ENCODE results near the gene FEM1C.

The FEM1C gene

DNA sequence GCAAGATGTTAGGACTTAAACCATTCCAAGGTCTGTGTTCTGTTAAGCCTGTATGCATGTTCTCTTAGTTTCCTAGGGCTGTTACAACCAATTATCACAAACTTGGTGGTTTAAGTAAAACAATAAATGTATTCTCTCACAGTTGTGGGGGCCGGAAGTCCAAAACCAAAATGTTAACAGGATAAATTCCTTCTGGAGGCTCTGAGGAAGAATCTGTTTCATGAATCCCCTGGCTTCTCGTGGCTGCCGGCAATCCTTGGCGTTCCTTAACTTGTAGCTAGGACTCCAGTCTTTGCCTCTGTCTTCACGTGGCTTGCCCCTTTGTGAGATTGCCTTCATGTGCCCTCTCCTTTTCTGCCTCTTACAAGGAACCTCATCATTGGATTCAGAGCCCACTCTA, 30.4 kb downstream of the FEM1C start:
- no peak for DNase-seq (ENCODE audit: low read depth in 1 of 2, low spot score in 1 of 2)
- Histone ChIP-seq H3K27me3 (ENCODE audit: insufficient read depth, poor library complexity, severe bottlenecking) (no peaks in the 10 kb centered on the region), H3K27ac (replicated peaks) (no peak overlapping the region), H3K4me3 (replicated peaks; ENCODE audit: insufficient read depth, low read length) (no peak overlapping the region)
- TF ChIP-seq POLR2AphosphoS5 (IDR thresholded peaks at IDR 0.05; ENCODE audit: low read depth) (no peak), SPI1 (IDR thresholded peaks at IDR 0.05; ENCODE audit: borderline replicate concordance, low read depth) (no peak), GABPA (IDR thresholded peaks at IDR 0.05; ENCODE audit: low read depth) (no peak)
- TF ChIP-seq, protein P1, sequence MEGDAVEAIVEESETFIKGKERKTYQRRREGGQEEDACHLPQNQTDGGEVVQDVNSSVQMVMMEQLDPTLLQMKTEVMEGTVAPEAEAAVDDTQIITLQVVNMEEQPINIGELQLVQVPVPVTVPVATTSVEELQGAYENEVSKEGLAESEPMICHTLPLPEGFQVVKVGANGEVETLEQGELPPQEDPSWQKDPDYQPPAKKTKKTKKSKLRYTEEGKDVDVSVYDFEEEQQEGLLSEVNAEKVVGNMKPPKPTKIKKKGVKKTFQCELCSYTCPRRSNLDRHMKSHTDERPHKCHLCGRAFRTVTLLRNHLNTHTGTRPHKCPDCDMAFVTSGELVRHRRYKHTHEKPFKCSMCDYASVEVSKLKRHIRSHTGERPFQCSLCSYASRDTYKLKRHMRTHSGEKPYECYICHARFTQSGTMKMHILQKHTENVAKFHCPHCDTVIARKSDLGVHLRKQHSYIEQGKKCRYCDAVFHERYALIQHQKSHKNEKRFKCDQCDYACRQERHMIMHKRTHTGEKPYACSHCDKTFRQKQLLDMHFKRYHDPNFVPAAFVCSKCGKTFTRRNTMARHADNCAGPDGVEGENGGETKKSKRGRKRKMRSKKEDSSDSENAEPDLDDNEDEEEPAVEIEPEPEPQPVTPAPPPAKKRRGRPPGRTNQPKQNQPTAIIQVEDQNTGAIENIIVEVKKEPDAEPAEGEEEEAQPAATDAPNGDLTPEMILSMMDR (IDR thresholded peaks at IDR 0.05; ENCODE audit: insufficient read depth, low read length): no peak
- TF ChIP-seq, protein P2, sequence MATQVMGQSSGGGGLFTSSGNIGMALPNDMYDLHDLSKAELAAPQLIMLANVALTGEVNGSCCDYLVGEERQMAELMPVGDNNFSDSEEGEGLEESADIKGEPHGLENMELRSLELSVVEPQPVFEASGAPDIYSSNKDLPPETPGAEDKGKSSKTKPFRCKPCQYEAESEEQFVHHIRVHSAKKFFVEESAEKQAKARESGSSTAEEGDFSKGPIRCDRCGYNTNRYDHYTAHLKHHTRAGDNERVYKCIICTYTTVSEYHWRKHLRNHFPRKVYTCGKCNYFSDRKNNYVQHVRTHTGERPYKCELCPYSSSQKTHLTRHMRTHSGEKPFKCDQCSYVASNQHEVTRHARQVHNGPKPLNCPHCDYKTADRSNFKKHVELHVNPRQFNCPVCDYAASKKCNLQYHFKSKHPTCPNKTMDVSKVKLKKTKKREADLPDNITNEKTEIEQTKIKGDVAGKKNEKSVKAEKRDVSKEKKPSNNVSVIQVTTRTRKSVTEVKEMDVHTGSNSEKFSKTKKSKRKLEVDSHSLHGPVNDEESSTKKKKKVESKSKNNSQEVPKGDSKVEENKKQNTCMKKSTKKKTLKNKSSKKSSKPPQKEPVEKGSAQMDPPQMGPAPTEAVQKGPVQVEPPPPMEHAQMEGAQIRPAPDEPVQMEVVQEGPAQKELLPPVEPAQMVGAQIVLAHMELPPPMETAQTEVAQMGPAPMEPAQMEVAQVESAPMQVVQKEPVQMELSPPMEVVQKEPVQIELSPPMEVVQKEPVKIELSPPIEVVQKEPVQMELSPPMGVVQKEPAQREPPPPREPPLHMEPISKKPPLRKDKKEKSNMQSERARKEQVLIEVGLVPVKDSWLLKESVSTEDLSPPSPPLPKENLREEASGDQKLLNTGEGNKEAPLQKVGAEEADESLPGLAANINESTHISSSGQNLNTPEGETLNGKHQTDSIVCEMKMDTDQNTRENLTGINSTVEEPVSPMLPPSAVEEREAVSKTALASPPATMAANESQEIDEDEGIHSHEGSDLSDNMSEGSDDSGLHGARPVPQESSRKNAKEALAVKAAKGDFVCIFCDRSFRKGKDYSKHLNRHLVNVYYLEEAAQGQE (IDR thresholded peaks at IDR 0.05; ENCODE audit: insufficient replicate concordance, low read depth): no peak

DNA sequence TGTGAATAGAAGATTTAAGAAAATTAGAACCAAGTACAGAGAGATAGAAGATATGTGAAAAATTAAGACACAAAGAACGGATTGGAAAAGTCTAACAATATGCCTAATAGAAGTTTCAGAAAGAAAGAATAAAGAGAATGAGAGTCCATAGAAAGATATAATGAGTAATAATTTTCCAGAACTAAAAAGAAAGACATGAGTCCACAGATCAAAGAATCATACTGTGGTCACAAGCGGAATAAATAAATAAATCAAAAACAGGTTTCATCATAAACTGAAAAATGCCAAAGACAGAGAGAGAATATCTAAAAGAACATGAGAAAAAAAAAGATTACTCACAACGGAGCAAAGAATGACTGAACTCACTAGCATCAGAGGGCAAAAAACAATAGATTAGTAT, 32.9 kb downstream of the FEM1C start:
- no peak overlapping the region for H3K27ac ChIP-seq (replicated peaks)
- no peak overlapping the region for H3K4me3 ChIP-seq (replicated peaks; ENCODE audit: insufficient read depth, low read length)
- no peaks in the 10 kb centered on the region for H3K27me3 ChIP-seq (ENCODE audit: insufficient read depth, poor library complexity, severe bottlenecking)
- no peak for DNase-seq (ENCODE audit: low read depth in 1 of 2, low spot score in 1 of 2)
- TF ChIP-seq POLR2AphosphoS5 (IDR thresholded peaks at IDR 0.05; ENCODE audit: low read depth) (no peak), GABPA (IDR thresholded peaks at IDR 0.05; ENCODE audit: low read depth) (no peak), SPI1 (IDR thresholded peaks at IDR 0.05; ENCODE audit: borderline replicate concordance, low read depth) (no peak)
- TF ChIP-seq, protein P1 (IDR thresholded peaks at IDR 0.05; ENCODE audit: insufficient read depth, low read length): no peak
- TF ChIP-seq, protein P2 (IDR thresholded peaks at IDR 0.05; ENCODE audit: insufficient replicate concordance, low read depth): no peak

DNA sequence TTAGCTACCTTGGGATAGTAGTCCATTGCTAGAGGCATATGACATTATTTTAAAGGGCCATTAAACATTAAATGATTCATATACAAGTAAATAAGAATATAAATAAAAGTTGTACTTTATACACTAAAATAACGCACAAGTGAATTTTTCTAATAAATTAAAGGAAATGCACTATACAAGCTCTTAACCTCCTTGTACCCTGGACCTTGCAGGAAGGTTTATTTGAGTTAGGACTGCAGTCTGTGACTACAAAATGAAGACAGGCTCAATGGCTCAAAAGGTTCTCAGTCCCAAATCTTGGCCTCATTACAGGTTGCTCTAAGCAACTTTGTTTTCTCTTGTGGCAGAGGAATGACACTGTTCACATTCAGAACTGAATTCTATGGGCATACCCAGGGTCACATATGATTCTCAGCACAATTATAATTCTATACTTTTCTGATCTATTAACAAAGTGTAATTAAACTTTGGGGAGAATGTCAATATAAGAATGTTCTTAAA, 34.4 kb downstream of the FEM1C start:
- TF ChIP-seq POLR2AphosphoS5 (IDR thresholded peaks at IDR 0.05; ENCODE audit: low read depth) (no peak), SPI1 (IDR thresholded peaks at IDR 0.05; ENCODE audit: borderline replicate concordance, low read depth) (no peak), GABPA (IDR thresholded peaks at IDR 0.05; ENCODE audit: low read depth) (no peak)
- TF ChIP-seq, protein P2 (IDR thresholded peaks at IDR 0.05; ENCODE audit: insufficient replicate concordance, low read depth): no peak
- TF ChIP-seq, protein P1 (IDR thresholded peaks at IDR 0.05; ENCODE audit: insufficient read depth, low read length): no peak
- Histone ChIP-seq H3K27me3 (ENCODE audit: insufficient read depth, poor library complexity, severe bottlenecking) (no peaks in the 10 kb centered on the region), H3K27ac (replicated peaks) (no peak overlapping the region), H3K4me3 (replicated peaks; ENCODE audit: insufficient read depth, low read length) (no peak overlapping the region)
- DNase-seq (ENCODE audit: low read depth in 1 of 2, low spot score in 1 of 2): no peak
